Stomach smooth muscle (tissue), 2 donors: ENCODE results near the gene EDN2.

Source experiments
- H3K27ac ChIP-seq: one replicate; pipeline ENCODE4 v1.7.0; 2013; ENCODE audit warnings: mild to moderate bottlenecking, low read length, inconsistent platforms
- H3K27me3 ChIP-seq, 2 donors: one replicate each; pipeline ENCODE4 v1.7.0; 2013; ENCODE audit warnings: low read length in 2 of 2; ENCODE audit not compliant: insufficient read depth in 2 of 2, control insufficient read depth in 1 of 2
- H3K36me3 ChIP-seq, 2 donors: one replicate each; pipeline ENCODE4 v1.7.0; 2013; ENCODE audit warnings: low read length in 2 of 2; ENCODE audit not compliant: control insufficient read depth in 2 of 2, insufficient read depth in 2 of 2
- H3K4me1 ChIP-seq: one replicate; pipeline ENCODE4 v1.7.0; 2013; ENCODE audit warnings: low read length; ENCODE audit not compliant: control insufficient read depth, insufficient read depth
- H3K4me3 ChIP-seq, 2 donors: one replicate each; pipeline ENCODE4 v1.7.0; 2013; ENCODE audit warnings: low read length in 2 of 2
- H3K9ac ChIP-seq, 2 donors: one replicate each; pipeline ENCODE4 v1.7.0; 2013; ENCODE audit warnings: low read length in 2 of 2, mild to moderate bottlenecking in 1 of 2
- H3K9me3 ChIP-seq, 2 donors: one replicate each; pipeline ENCODE4 v1.7.0; 2013; ENCODE audit warnings: low read length in 2 of 2; ENCODE audit not compliant: control insufficient read depth in 2 of 2
- donor health status: healthy.
- donor health status: Pancreatic carcinoma.

The EDN2 gene

GRCh38 chr1:41507836-41508235 lies 23.4 kb upstream of the EDN2 start:
- H3K9ac ChIP-seq: no peak overlapping the region
- H3K9me3 ChIP-seq: no peaks in the 10 kb centered on the region
- H3K27me3 ChIP-seq: no peaks in the 10 kb centered on the region
- H3K36me3 ChIP-seq: peaks cover 0 to 2% of the 10 kb centered on the region in 2 donors
- no peak overlapping the region for H3K4me3 ChIP-seq
- no peak overlapping the region for H3K27ac ChIP-seq
- peaks cover 2% of the 10 kb centered on the region for H3K4me1 ChIP-seq

- H3K9ac ChIP-seq: no peak overlapping the region
- H3K36me3 ChIP-seq: peaks cover 0 to 2% of the 10 kb centered on the region in 2 donors
- peaks cover 7% of the 10 kb centered on the region for H3K4me1 ChIP-seq
- no peak overlapping the region for H3K4me3 ChIP-seq
- H3K9me3 ChIP-seq: no peaks in the 10 kb centered on the region
- H3K27me3 ChIP-seq: no peaks in the 10 kb centered on the region
- no peak overlapping the region for H3K27ac ChIP-seq
Measured at GRCh38 chr1:41507110-41507720, 22.7 kb upstream of the EDN2 start.

- Histone ChIP-seq H3K36me3 (no peaks in the 10 kb centered on the region), H3K27ac (no peak overlapping the region), H3K9me3 (no peaks in the 10 kb centered on the region), H3K27me3 (no peaks in the 10 kb centered on the region), H3K4me1 (peaks cover 23% of the 10 kb centered on the region), H3K9ac (no peak overlapping the region), H3K4me3 (no peak overlapping the region)
Measured at GRCh38 chr1:41504114-41505035, 19.9 kb upstream of the EDN2 start.

GRCh38 chr1:41503538-41504113 lies 19.1 kb upstream of the EDN2 start:
- H3K27me3 ChIP-seq: no peaks in the 10 kb centered on the region
- no peaks in the 10 kb centered on the region for H3K9me3 ChIP-seq
- H3K4me3 ChIP-seq: no peak overlapping the region
- H3K4me1 ChIP-seq: peaks cover 30% of the 10 kb centered on the region
- H3K36me3 ChIP-seq: no peaks in the 10 kb centered on the region
- no peak overlapping the region for H3K27ac ChIP-seq
- no peak overlapping the region for H3K9ac ChIP-seq

- no peaks in the 10 kb centered on the region for H3K9me3 ChIP-seq
- peaks cover 36% of the 10 kb centered on the region for H3K4me1 ChIP-seq
- H3K36me3 ChIP-seq: no peaks in the 10 kb centered on the region
- no peak overlapping the region for H3K27ac ChIP-seq
- H3K9ac ChIP-seq: no peak overlapping the region
- no peaks in the 10 kb centered on the region for H3K27me3 ChIP-seq
- H3K4me3 ChIP-seq: no peak overlapping the region
Measured at GRCh38 chr1:41502912-41503311, 18.4 kb upstream of the EDN2 start.

- Histone ChIP-seq H3K36me3 (no peaks in the 10 kb centered on the region), H3K27me3 (no peaks in the 10 kb centered on the region), H3K9ac (no peak overlapping the region), H3K4me1 (peaks cover 48% of the 10 kb centered on the region), H3K9me3 (no peaks in the 10 kb centered on the region), H3K4me3 (no peak overlapping the region), H3K27ac (no peak overlapping the region)
Measured at GRCh38 chr1:41501581-41501980, 17.1 kb upstream of the EDN2 start.

- no peaks in the 10 kb centered on the region for H3K9me3 ChIP-seq
- H3K27me3 ChIP-seq: no peaks in the 10 kb centered on the region
- H3K36me3 ChIP-seq: no peaks in the 10 kb centered on the region
- H3K4me3 ChIP-seq: no peak overlapping the region
- peak overlapping the region in 1 of 2 donors; percentile 21 for H3K9ac ChIP-seq
- peak overlapping the region; percentile 64 for H3K27ac ChIP-seq
- peaks cover 54% of the 10 kb centered on the region for H3K4me1 ChIP-seq
Measured at GRCh38 chr1:41500781-41501518, 16.5 kb upstream of the EDN2 start.

GRCh38 chr1:41500378-41500777 lies 15.9 kb upstream of the EDN2 start:
- no peaks in the 10 kb centered on the region for H3K27me3 ChIP-seq
- H3K36me3 ChIP-seq: no peaks in the 10 kb centered on the region
- H3K4me1 ChIP-seq: peaks cover 60% of the 10 kb centered on the region
- H3K4me3 ChIP-seq: no peak overlapping the region
- H3K27ac ChIP-seq: peak overlapping the region; percentile 64
- H3K9me3 ChIP-seq: no peaks in the 10 kb centered on the region
- H3K9ac ChIP-seq: peak overlapping the region in 1 of 2 donors; percentile 18

GRCh38 chr1:41499591-41499990 lies 15.1 kb upstream of the EDN2 start:
- Histone ChIP-seq H3K4me3 (no peak overlapping the region), H3K4me1 (peaks cover 66% of the 10 kb centered on the region), H3K27me3 (no peaks in the 10 kb centered on the region), H3K27ac (peak overlapping the region; percentile 41), H3K36me3 (no peaks in the 10 kb centered on the region), H3K9ac (no peak overlapping the region), H3K9me3 (no peaks in the 10 kb centered on the region)

- H3K36me3 ChIP-seq: no peaks in the 10 kb centered on the region
- H3K4me3 ChIP-seq: no peak overlapping the region
- H3K9ac ChIP-seq: no peak overlapping the region
- no peaks in the 10 kb centered on the region for H3K9me3 ChIP-seq
- H3K4me1 ChIP-seq: peaks cover 68% of the 10 kb centered on the region
- H3K27me3 ChIP-seq: no peaks in the 10 kb centered on the region
- H3K27ac ChIP-seq: peak overlapping the region; percentile 41
Measured at GRCh38 chr1:41498804-41499203, 14.3 kb upstream of the EDN2 start.
